Measurements from ENCODE around the gene FOXK1. TPM values are rescaled to one million over a fixed set of nuclear protein-coding genes. Genes with fewer than 3 reads are reported as not detected.
A peak's percentile ranks its signal among the peaks of the same experiment; 100 is the strongest.

FOXK1 gene
- total and polyA plus RNA-seq, 9 of the 15 experiments (the other 6 are each of a cell fraction or from before 2014, with no cell fraction given): 0.32 to 45.5 (median 8.1) TPM

- no peak for TF ChIP-seq EP400 (IDR thresholded peaks at IDR 0.05)
- TF ChIP-seq LCOR (CRISPR knock-in tag; IDR thresholded peaks at IDR 0.05): no peak
- TF ChIP-seq HMGN3 (IDR thresholded peaks at IDR 0.05; ENCODE audit: borderline replicate concordance, extremely low read depth, insufficient read length, low read depth, low read length): no peak
- TF ChIP-seq NR3C1 (CRISPR knock-in tag; IDR thresholded peaks at IDR 0.05): no peak
- peak; percentile 53 for TF ChIP-seq ATF3 (IDR thresholded peaks at IDR 0.05)
- no peak for TF ChIP-seq ATF3 (CRISPR knock-in tag; conservative IDR thresholded peaks at IDR 0.05)
- TF ChIP-seq L3MBTL2 (IDR thresholded peaks at IDR 0.05): peak; percentile 31; the same call in 1 of the 2 replicates
- TF ChIP-seq TEAD2 (tag; IDR thresholded peaks at IDR 0.05): no peak
- TF ChIP-seq VEZF1 (CRISPR knock-in tag; IDR thresholded peaks at IDR 0.05): no peak
- TF ChIP-seq PRMT5 (CRISPR knock-in tag; IDR thresholded peaks at IDR 0.05): no peak
- TF ChIP-seq, protein P1, sequence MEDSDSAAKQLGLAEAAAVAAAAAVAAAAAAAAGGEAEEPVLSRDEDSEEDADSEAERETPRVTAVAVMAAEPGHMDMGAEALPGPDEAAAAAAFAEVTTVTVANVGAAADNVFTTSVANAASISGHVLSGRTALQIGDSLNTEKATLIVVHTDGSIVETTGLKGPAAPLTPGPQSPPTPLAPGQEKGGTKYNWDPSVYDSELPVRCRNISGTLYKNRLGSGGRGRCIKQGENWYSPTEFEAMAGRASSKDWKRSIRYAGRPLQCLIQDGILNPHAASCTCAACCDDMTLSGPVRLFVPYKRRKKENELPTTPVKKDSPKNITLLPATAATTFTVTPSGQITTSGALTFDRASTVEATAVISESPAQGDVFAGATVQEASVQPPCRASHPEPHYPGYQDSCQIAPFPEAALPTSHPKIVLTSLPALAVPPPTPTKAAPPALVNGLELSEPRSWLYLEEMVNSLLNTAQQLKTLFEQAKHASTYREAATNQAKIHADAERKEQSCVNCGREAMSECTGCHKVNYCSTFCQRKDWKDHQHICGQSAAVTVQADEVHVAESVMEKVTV (CRISPR knock-in tag; IDR thresholded peaks at IDR 0.05): no peak
- TF ChIP-seq KDM4B (IDR thresholded peaks at IDR 0.05; ENCODE audit: borderline replicate concordance in 2 of 2, low read depth in 1 of 2): no peak
- TF ChIP-seq SMARCA5 (IDR thresholded peaks at IDR 0.05): no peak
- TF ChIP-seq ADNP (tag; IDR thresholded peaks at IDR 0.05): no peak
- no peak for TF ChIP-seq ZNF253 (CRISPR knock-in tag; conservative IDR thresholded peaks at IDR 0.05)
- TF ChIP-seq, protein P2, sequence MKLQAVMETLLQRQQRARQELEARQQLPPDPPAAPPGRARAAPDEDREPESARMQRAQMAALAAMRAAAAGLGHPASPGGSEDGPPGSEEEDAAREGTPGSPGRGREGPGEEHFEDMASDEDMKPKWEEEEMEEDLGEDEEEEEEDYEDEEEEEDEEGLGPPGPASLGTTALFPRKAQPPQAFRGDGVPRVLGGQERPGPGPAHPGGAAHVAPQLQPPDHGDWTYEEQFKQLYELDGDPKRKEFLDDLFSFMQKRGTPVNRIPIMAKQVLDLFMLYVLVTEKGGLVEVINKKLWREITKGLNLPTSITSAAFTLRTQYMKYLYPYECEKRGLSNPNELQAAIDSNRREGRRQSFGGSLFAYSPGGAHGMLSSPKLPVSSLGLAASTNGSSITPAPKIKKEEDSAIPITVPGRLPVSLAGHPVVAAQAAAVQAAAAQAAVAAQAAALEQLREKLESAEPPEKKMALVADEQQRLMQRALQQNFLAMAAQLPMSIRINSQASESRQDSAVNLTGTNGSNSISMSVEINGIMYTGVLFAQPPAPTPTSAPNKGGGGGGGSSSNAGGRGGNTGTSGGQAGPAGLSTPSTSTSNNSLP (IDR thresholded peaks at IDR 0.05; ENCODE audit: borderline replicate concordance, low read depth, low read length): peak; percentile 50; the same call in 1 of the 2 replicates
- TF ChIP-seq FOXP1 (CRISPR knock-in tag; IDR thresholded peaks at IDR 0.05): no peak
- 0 out of 2 replicates have a peak, but pooled peaks have one; percentile 7 for TF ChIP-seq ZNF263 (CRISPR knock-in tag; IDR thresholded peaks at IDR 0.05; ENCODE audit: borderline replicate concordance)
- peak; percentile 52 for TF ChIP-seq FOSL1 (tag; conservative IDR thresholded peaks at IDR 0.05)
- TF ChIP-seq, protein P3, sequence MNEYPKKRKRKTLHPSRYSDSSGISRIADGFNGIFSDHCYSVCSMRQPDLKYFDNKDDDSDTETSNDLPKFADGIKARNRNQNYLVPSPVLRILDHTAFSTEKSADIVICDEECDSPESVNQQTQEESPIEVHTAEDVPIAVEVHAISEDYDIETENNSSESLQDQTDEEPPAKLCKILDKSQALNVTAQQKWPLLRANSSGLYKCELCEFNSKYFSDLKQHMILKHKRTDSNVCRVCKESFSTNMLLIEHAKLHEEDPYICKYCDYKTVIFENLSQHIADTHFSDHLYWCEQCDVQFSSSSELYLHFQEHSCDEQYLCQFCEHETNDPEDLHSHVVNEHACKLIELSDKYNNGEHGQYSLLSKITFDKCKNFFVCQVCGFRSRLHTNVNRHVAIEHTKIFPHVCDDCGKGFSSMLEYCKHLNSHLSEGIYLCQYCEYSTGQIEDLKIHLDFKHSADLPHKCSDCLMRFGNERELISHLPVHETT (CRISPR knock-in tag; conservative IDR thresholded peaks at IDR 0.05 in 1 of 2, IDR thresholded peaks at IDR 0.05 in 1 of 2): no peak
Measured at GRCh38 chr7:4683884-4684565, 1.9 kb downstream of the FOXK1 start (continued).

Measured in K562 (cell line).